GM19023 (cell line): ENCODE data around the gene YAP1.

Experiments
- ATAC-seq: cut with Tn5 transposase; IDR thresholded peaks from one replicate; pipeline ENCODE4 v1.9.1; 2021; ENCODE audit warnings: mild to moderate bottlenecking, moderate library complexity; ENCODE audit not compliant: unreplicated experiment

Gene YAP1

GRCh38 chr11:102116453-102117205, 6.4 kb downstream of the YAP1 start:
- no peak for ATAC-seq

- ATAC-seq, result no peak
These were observed 7.3 kb downstream of the YAP1 start for GRCh38 chr11:102117472-102118113.

GRCh38 chr11:102118937-102119336, 8.7 kb downstream of the YAP1 start:
- no peak for ATAC-seq

GRCh38 chr11:102119997-102120396, 9.8 kb downstream of the YAP1 start:
- no peak for ATAC-seq

- no peak for ATAC-seq
These were observed 10.3 kb downstream of the YAP1 start for GRCh38 chr11:102120437-102120973.

- ATAC-seq, result no peak
These were observed 11.1 kb downstream of the YAP1 start for GRCh38 chr11:102121329-102121728.

GRCh38 chr11:102134597-102134996, 24.4 kb downstream of the YAP1 start:
- no peak for ATAC-seq

GRCh38 chr11:102135256-102135655, 25.0 kb downstream of the YAP1 start:
- no peak for ATAC-seq

GRCh38 chr11:102138223-102138622, 28.0 kb downstream of the YAP1 start:
- no peak for ATAC-seq

- ATAC-seq, result no peak
These were observed 28.4 kb downstream of the YAP1 start for GRCh38 chr11:102138670-102139069.

- no peak for ATAC-seq
These were observed 28.8 kb downstream of the YAP1 start for GRCh38 chr11:102139081-102139498.

GRCh38 chr11:102142333-102142732, 32.1 kb downstream of the YAP1 start:
- ATAC-seq, result no peak

GRCh38 chr11:102143867-102144266, 33.6 kb downstream of the YAP1 start:
- ATAC-seq, result no peak

GRCh38 chr11:102144357-102145355, 34.4 kb downstream of the YAP1 start:
- ATAC-seq, result no peak

- no peak for ATAC-seq
These were observed 36.8 kb downstream of the YAP1 start for GRCh38 chr11:102147015-102147414.

- ATAC-seq, result no peak
These were observed 37.4 kb downstream of the YAP1 start for GRCh38 chr11:102147632-102148031.

GRCh38 chr11:102148059-102148458, 37.8 kb downstream of the YAP1 start:
- no peak for ATAC-seq

GRCh38 chr11:102151784-102152525, 41.7 kb downstream of the YAP1 start:
- ATAC-seq, result no peak

- ATAC-seq, result no peak
These were observed 42.8 kb downstream of the YAP1 start for GRCh38 chr11:102153082-102153481.

GRCh38 chr11:102154806-102155205, 44.6 kb downstream of the YAP1 start:
- ATAC-seq, result no peak
